Left ventricle myocardium superior (tissue), 1 donor: ENCODE data around the gene IGF2R. TPM values are rescaled to one million over a fixed set of nuclear protein-coding genes. Genes with fewer than 3 reads are reported as not detected.

Experiments used
- ATAC-seq: fragments of 200-7000 bp; cut with Tn5 transposase; one replicate; pipeline ENCODE4 v1.9.1; 2020; ENCODE audit warnings: mild to moderate bottlenecking, moderate library complexity
- DNase-seq: peaks from one replicate; pipeline ENCODE4 v3.0.0-alpha.2; 2020
- intact Hi-C: fragments of 100-400 bp; cut with micrococcal nuclease; formaldehyde crosslinking; loops from one replicate; pipeline ENCODE4 v1.11.0; 2022
- total RNA-seq: library from RNA; stranded (reverse); fragmentation: NEBNext Ultra II Directional; extraction: Animal tissue kit (Norgen Biotek cat#: 25700); gene quantifications from one replicate; pipeline ENCODE4 v1.2.1, GENCODE V29; 2021
- donor health status: DM: no; HTN: yes; CAD: no; lungs with severe emphysema.

IGF2R gene
- total RNA-seq, 1 donor from 2014 or later: 68.4 TPM

DNA sequence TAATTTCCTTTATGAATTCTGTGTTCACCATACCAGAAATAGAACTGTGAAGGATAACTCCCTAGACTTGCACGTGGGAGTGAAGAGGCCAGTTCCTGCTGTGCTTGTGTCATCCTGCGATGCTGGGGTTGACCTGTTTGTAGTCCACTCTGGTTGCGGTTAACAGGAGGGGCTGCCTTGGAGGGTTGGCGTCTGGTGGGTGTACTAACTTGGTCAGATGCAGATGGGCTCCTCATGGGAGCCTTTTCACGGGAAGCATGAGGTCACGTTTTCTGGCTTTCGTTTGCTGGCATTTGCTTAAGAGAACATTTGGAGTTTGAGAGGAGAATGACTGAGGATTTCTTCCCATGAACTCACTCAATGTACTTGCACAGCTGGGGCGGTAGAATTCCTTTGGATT is 41.2 kb downstream of the IGF2R start:
- DNase-seq: peak; percentile 59
- peak; percentile 80 for ATAC-seq
- intact Hi-C loops: no loop called here

DNA sequence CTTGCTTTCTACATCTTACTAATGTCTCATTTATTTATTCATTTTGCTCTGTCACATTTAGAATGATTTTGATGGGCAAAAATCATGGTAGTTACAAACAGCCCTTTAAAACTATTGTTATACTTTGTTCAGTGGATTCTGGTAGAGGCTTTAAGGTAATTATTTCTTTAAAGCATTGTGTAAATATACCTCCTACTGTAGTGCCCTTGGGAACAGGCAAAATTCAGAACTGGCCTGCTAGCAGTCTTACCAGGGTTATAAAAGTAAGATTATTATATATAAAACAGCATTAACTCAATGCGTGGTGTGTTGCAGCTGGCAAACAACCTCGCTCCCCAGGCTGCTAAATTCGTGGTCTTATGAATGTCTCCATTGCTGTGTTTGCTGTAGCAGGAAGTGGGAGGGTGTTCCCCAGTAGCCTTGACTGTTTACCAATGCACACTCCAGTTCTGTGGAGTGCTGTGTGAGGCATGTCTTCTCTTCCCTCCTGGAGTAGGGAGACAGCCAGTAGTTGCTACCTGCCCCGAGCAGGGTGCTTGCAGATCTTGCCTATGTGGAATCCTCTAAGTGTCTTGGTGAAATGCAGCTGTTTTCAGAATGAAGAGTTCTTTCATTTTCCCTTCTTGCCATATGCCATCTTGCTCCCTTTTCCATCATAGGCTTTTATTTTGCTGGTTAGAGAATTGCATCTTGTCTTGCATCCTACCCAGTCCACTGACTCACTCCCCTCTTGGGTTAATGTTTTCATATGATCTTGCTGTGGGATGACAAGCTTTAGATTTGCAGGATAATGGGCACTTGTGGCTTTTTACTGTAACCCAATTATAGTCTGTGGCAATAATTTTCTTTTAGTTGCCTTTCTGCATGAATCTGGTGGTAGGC is 45.3 kb downstream of the IGF2R start:
- DNase-seq (no peak), ATAC-seq (no peak)
- intact Hi-C loops: no loop called here

- intact Hi-C loops: no loop called here
- ATAC-seq (no peak), DNase-seq (no peak)
Measured at GRCh38 chr6:160014869-160015182, 45.9 kb downstream of the IGF2R start.

DNA sequence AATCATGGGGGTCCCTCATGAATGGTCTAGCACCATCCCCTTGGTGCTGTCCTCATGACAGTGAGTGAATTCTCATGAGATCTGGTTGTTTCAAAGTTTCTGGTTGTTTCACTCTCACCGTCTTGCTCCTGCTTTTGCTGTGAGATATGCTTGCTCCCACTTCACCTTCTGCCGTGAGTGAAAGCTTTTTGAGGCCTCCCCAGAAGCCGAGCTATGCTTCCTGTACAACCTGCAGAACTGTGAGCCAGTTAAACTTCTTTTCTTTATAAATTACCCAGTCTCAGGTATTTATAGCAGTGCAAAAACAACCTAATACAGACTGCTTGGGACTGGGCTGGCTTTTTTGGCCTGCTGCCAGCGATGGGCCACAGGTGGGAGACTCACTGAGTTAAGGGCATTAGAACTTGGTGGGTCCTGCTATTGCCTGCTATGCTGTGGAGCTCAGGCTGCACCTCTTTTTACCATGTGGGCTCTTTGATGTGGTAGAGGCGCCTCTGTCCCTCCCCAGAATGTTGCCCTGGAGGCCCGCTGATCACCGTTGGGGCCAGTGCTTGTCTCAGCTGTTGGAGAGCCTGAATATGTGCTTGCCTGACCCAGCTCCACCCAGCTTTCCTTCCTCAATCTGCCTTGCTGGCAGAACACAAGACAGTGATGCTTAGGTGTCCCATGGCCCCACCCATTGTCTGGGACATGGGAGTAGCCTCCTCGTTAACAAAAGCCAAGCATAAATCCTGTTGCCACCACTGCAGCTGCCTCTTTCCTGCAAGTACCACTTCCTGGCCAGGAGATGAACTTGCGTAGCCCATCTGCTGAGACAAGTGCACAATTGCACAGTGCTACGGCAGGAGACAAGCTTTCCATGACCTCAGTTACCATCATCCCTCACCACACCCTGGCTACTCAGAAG is 47.1 kb downstream of the IGF2R start:
- intact Hi-C loops: no loop called here
- DNase-seq (no peak), ATAC-seq (no peak)

GRCh38 chr6:160022101-160022500 is 53.2 kb downstream of the IGF2R start:
- DNase-seq (no peak), ATAC-seq (no peak)
- intact Hi-C loops: no loop called here

DNA sequence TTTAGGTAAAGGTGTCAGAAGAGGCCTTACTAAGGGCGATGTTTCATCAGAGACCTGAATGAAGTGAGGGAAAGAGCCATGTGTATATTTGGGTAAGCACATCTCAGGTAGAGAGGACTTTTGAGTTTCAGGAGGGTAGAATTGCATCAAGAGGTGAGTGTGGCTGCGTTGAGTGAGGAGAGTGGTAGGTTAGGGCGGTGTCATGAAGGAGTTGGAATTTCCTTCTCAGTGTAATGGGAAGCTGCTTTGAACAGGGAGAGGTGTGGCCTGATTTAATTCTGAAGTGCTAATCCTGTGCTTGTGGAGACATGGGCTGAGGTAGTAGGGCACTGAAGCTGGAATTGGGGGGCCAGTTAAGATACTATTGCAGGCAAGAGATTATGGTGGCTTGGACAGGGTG is 53.9 kb downstream of the IGF2R start:
- no peak for ATAC-seq
- intact Hi-C loops: no loop called here
- no peak for DNase-seq

DNA sequence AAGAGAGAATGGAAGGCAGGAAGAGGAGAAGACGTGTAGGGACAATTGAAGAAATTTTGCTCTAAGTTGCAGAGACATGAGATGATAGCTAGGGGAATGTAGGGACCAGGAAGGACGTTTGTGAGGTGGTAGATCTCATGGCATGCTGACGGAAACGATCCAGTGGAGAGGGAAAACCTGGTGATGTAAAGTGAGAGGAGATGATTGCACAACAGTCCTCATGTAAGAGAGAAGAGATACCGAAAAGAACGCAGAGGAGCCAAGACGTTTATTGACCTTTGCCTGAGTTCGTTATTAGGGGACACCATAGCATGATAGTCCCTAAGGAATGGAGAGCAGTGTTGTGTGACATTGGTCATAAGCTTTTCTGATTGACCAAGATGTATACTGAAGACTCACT is 55.3 kb downstream of the IGF2R start:
- intact Hi-C loops: no loop called here
- ATAC-seq (no peak), DNase-seq (no peak)

- DNase-seq (no peak), ATAC-seq (no peak)
- intact Hi-C loops: no loop called here
Measured at GRCh38 chr6:160027076-160027475, 58.2 kb downstream of the IGF2R start.

- intact Hi-C loops: no loop called here
- DNase-seq: no peak
- no peak for ATAC-seq
Measured at GRCh38 chr6:160027931-160028330, 59.0 kb downstream of the IGF2R start.

GRCh38 chr6:160028487-160029275 is 59.8 kb downstream of the IGF2R start:
- intact Hi-C loops: no loop called here
- ATAC-seq (no peak), DNase-seq (no peak)

GRCh38 chr6:160029525-160029924 is 60.6 kb downstream of the IGF2R start:
- ATAC-seq: no peak
- DNase-seq: no peak
- intact Hi-C loops: no loop called here

DNA sequence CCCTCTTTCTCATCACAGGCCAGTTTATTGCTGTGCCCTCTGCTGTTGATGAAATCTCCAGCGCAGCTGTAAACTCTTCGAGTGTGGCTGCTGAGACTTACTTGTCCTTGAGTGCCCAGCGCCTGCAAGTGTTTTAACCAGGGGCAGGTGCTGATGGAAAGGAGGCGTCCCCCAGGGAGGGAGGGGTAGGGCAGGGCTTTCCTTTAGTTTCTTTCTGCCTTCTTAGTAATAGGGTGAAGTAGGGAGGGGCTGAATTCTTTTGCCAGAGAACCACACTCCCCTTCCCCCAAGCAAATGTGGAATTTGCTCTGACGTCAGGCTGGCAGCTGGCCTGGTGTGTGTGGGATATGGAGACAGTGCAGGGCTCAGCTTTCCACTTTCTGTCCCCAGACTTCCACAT is 61.2 kb downstream of the IGF2R start:
- ATAC-seq (peak; percentile 95), DNase-seq (peak; percentile 93)
- intact Hi-C loops: loop anchor here (10.0 kb wide), 1 partner anchor 55 kb away; no protein-coding TSS in a partner anchor

GRCh38 chr6:160031442-160031841 is 62.6 kb downstream of the IGF2R start:
- intact Hi-C loops: loop anchor here (10.0 kb wide), 1 partner anchor 57 kb away; no protein-coding TSS in a partner anchor
- ATAC-seq: no peak
- DNase-seq: no peak

DNA sequence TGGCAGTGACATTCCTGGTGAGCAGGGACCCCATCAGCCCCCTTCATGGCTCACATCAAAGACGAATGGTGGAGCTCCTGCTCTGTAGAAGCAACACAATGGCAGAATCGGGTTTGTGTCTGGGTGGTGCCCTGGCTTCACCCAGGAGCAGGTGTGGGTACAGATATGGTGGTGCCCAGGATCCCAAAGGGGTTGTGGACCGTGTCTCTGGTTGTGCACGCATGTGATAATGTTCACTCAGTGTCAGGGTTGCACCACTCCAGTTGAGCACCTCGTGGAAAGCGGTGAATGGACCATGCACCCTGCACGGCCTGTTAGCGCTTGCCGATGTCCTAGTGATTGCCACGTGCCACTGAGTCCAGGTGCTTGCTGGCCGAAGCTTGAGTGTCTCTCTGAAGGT is 63.0 kb downstream of the IGF2R start:
- DNase-seq (no peak), ATAC-seq (no peak)
- intact Hi-C loops: loop anchor here (10.0 kb wide), 1 partner anchor 57 kb away; no protein-coding TSS in a partner anchor

GRCh38 chr6:160032538-160032937 is 63.7 kb downstream of the IGF2R start:
- intact Hi-C loops: loop anchor here (10.0 kb wide), 1 partner anchor 58 kb away; no protein-coding TSS in a partner anchor
- no peak for ATAC-seq
- DNase-seq: no peak

GRCh38 chr6:160034036-160034930 is 65.4 kb downstream of the IGF2R start:
- no peak for DNase-seq
- intact Hi-C loops: loop anchor here (10.0 kb wide), 1 partner anchor 59 kb away; no protein-coding TSS in a partner anchor
- no peak for ATAC-seq

DNA sequence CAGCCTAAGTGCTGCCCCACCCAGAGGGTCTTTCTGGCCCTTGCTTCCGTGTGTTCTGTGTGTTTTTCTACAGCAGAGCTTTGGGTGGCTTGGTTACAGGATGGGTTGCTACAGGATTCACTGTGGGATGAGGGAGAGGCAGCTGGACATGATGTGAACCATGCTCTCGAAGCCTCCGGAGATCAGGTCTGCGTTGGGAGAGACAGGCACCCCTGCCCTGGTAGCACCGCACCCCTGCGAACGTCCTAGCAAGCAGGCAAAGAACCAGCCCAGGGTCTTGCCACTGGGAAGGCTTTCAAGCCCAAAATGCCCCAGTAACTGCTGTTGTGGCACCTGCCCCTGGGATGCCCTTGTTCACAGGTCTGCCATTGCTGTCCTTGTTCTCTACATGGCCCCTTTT is 66.4 kb downstream of the IGF2R start:
- ATAC-seq: no peak
- intact Hi-C loops: loop anchor here (10.0 kb wide), 1 partner anchor 60 kb away; no protein-coding TSS in a partner anchor
- no peak for DNase-seq

DNA sequence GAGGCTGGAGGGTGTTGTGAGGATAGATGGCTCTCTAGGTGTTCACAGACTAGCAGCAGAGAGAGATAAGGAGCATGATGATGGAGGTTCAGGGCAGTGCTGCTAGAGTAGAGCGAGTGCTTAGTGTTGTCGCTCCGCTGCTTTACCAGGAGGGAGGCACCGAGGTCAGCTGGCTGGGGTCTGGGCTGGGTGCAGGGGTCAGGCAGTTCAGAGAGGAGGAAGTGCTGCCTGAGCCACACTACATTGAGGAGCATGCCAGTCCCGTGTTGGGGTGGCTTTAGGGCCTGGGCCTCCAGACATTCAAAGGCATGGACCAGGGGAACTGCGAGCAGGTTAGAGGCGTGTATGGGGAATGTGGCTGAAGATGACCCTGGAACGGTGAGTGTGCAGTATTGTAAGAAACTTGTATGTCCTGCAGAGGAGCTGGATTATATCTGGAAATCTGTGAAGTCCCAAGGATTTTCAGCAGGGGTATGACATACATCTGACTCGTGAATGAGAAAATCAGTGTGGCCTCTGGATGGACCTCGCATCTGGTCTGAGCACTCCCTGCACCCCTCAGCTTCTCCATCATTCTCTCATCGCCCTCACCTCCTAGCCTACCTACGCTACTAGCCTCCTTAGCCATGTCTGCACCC is 66.9 kb downstream of the IGF2R start:
- ATAC-seq (no peak), DNase-seq (no peak)
- intact Hi-C loops: loop anchor here (10.0 kb wide), 1 partner anchor 61 kb away; no protein-coding TSS in a partner anchor
